ENCODE results near the gene CFD. TPM values are rescaled to one million over a fixed set of nuclear protein-coding genes. Genes with fewer than 3 reads are reported as not detected.
"Not testable (repeated sequence)": the region's sequence is repeated elsewhere in the genome, so short reads cannot be mapped to it uniquely, and the experiment has no call there.

The CFD gene
- total and polyA plus RNA-seq, 4 donors: 4.5 to 20.2 (median 13.6) TPM

DNA sequence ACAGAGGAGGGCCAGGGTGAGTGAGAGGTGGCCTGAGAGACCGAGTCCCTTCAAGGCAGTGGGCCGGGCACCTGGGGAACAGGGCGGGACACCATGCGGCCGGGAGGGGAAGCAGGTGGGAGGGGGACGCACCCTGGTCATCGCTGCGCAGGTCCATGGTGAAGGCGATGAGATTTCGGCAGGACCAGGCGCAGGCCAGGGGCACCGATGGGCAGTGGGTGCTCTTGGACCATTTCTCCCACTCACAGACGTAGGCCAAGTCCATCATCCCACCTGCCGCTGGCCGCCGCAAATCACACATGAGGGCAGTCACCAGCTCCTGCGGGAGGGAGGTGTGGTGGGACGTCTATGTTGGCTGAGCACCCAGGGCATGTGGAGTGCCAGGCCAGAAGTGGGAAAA is 31.4 kb downstream of the CFD start:
- H3K9ac ChIP-seq (ENCODE audit: low read depth in 1 of 2, low read length in 2 of 2): no peak overlapping the region
- H3K36me3 ChIP-seq (ENCODE audit: control insufficient read depth in 4 of 4, insufficient read depth in 3 of 4, low read depth in 1 of 4, low read length in 3 of 4): peaks cover 0 to 32% (median 12%) of the 10 kb centered on the region in 4 donors
- WGBS: 92% methylated on average over 18 of the region's 18 CpGs
- TF ChIP-seq SP1 (IDR thresholded peaks at IDR 0.05) (no peak), HNF4A (conservative IDR thresholded peaks at IDR 0.05) (no peak), YY1 (IDR thresholded peaks at IDR 0.05) (no peak), TAF1 (conservative IDR thresholded peaks at IDR 0.05) (no peak), EGR1 (IDR thresholded peaks at IDR 0.05; ENCODE audit: low read depth in 2 of 2) (no peak), RXRA (IDR thresholded peaks at IDR 0.05) (no peak), NR2F2 (IDR thresholded peaks at IDR 0.05) (no peak), JUND (IDR thresholded peaks at IDR 0.05) (no peak), RAD21 (IDR thresholded peaks at IDR 0.05) (no peak), FOXA1 (IDR thresholded peaks at IDR 0.05) (no peak), HNF4G (IDR thresholded peaks at IDR 0.05) (no peak)
- TF ChIP-seq, protein P1, sequence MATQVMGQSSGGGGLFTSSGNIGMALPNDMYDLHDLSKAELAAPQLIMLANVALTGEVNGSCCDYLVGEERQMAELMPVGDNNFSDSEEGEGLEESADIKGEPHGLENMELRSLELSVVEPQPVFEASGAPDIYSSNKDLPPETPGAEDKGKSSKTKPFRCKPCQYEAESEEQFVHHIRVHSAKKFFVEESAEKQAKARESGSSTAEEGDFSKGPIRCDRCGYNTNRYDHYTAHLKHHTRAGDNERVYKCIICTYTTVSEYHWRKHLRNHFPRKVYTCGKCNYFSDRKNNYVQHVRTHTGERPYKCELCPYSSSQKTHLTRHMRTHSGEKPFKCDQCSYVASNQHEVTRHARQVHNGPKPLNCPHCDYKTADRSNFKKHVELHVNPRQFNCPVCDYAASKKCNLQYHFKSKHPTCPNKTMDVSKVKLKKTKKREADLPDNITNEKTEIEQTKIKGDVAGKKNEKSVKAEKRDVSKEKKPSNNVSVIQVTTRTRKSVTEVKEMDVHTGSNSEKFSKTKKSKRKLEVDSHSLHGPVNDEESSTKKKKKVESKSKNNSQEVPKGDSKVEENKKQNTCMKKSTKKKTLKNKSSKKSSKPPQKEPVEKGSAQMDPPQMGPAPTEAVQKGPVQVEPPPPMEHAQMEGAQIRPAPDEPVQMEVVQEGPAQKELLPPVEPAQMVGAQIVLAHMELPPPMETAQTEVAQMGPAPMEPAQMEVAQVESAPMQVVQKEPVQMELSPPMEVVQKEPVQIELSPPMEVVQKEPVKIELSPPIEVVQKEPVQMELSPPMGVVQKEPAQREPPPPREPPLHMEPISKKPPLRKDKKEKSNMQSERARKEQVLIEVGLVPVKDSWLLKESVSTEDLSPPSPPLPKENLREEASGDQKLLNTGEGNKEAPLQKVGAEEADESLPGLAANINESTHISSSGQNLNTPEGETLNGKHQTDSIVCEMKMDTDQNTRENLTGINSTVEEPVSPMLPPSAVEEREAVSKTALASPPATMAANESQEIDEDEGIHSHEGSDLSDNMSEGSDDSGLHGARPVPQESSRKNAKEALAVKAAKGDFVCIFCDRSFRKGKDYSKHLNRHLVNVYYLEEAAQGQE (IDR thresholded peaks at IDR 0.05): no peak
- TF ChIP-seq, protein P2, sequence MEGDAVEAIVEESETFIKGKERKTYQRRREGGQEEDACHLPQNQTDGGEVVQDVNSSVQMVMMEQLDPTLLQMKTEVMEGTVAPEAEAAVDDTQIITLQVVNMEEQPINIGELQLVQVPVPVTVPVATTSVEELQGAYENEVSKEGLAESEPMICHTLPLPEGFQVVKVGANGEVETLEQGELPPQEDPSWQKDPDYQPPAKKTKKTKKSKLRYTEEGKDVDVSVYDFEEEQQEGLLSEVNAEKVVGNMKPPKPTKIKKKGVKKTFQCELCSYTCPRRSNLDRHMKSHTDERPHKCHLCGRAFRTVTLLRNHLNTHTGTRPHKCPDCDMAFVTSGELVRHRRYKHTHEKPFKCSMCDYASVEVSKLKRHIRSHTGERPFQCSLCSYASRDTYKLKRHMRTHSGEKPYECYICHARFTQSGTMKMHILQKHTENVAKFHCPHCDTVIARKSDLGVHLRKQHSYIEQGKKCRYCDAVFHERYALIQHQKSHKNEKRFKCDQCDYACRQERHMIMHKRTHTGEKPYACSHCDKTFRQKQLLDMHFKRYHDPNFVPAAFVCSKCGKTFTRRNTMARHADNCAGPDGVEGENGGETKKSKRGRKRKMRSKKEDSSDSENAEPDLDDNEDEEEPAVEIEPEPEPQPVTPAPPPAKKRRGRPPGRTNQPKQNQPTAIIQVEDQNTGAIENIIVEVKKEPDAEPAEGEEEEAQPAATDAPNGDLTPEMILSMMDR (IDR thresholded peaks at IDR 0.05; ENCODE audit: low read depth, low read length, missing input control): no peak
- TF ChIP-seq, protein P3, sequence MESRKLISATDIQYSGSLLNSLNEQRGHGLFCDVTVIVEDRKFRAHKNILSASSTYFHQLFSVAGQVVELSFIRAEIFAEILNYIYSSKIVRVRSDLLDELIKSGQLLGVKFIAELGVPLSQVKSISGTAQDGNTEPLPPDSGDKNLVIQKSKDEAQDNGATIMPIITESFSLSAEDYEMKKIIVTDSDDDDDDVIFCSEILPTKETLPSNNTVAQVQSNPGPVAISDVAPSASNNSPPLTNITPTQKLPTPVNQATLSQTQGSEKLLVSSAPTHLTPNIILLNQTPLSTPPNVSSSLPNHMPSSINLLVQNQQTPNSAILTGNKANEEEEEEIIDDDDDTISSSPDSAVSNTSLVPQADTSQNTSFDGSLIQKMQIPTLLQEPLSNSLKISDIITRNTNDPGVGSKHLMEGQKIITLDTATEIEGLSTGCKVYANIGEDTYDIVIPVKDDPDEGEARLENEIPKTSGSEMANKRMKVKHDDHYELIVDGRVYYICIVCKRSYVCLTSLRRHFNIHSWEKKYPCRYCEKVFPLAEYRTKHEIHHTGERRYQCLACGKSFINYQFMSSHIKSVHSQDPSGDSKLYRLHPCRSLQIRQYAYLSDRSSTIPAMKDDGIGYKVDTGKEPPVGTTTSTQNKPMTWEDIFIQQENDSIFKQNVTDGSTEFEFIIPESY (IDR thresholded peaks at IDR 0.05): no peak
- TF ChIP-seq, protein P4, sequence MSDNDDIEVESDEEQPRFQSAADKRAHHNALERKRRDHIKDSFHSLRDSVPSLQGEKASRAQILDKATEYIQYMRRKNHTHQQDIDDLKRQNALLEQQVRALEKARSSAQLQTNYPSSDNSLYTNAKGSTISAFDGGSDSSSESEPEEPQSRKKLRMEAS (IDR thresholded peaks at IDR 0.05): no peak
- TF ChIP-seq, protein P5, sequence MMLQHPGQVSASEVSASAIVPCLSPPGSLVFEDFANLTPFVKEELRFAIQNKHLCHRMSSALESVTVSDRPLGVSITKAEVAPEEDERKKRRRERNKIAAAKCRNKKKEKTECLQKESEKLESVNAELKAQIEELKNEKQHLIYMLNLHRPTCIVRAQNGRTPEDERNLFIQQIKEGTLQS (IDR thresholded peaks at IDR 0.05): no peak
- no peak overlapping the region for H3K27ac ChIP-seq (ENCODE audit: low read depth in 1 of 2, low read length in 2 of 2)
- H3K9me3 ChIP-seq (ENCODE audit: control insufficient read depth in 4 of 4, low read length in 3 of 4): no peaks in the 10 kb centered on the region
- H3K27me3 ChIP-seq (ENCODE audit: control insufficient read depth in 4 of 4, insufficient read depth in 4 of 4, low read length in 3 of 4): no peaks in the 10 kb centered on the region
- DNase-seq (ENCODE audit: low spot score): no peak
- H3K4me3 ChIP-seq (ENCODE audit: low read depth in 1 of 3, low read length in 3 of 3): no peak overlapping the region
- peaks cover 0 to 7% (median 4%) of the 10 kb centered on the region in 4 donors for H3K4me1 ChIP-seq (ENCODE audit: control insufficient read depth in 4 of 4, insufficient read depth in 4 of 4, low read length in 3 of 4)

DNA sequence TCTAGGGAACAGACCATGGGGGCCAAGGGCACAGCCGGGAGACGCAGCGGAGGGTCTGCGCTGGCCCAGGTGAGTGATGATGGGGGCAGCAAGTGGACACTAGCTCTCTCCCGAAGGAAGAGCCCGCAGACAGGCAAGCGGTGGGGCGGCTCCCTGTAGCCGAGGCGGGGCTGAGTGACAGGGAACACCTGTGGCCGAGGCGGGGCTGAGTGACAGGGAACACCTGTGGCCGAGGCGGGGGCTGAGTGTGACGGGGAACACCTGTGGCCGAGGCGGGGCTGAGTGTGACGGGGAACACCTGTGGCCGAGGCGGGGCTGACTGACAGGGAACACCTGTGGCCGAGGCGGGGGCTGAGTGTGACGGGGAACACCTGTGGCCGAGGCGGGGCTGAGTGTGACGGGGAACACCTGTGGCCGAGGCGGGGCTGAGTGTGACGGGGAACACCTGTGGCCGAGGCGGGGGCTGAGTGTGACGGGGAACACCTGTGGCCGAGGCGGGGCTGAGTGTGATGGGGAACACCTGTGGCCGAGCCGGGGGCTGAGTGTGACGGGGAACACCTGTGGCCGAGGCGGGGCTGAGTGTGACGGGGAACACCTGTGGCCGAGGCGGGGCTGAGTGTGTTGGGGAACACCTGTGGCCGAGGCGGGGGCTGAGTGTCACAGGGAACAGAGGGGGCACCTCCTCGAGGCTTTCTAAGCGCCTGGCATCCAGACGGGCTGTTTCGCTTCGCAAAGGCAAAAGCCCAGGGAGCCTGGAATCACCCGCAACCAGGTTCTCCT is 32.1 kb downstream of the CFD start:
- not testable (repeated sequence) for H3K27ac ChIP-seq (ENCODE audit: low read depth in 1 of 2, low read length in 2 of 2); H3K9me3 ChIP-seq (ENCODE audit: control insufficient read depth in 4 of 4, low read length in 3 of 4); DNase-seq (ENCODE audit: low spot score); H3K4me1 ChIP-seq (ENCODE audit: control insufficient read depth in 4 of 4, insufficient read depth in 4 of 4, low read length in 3 of 4); H3K27me3 ChIP-seq (ENCODE audit: control insufficient read depth in 4 of 4, insufficient read depth in 4 of 4, low read length in 3 of 4)
- WGBS: 79% methylated on average over 45 of the region's 50 CpGs
- Histone ChIP-seq H3K9ac (ENCODE audit: low read depth in 1 of 2, low read length in 2 of 2) (peak overlapping the region; percentile 75 to 80), H3K4me3 (ENCODE audit: low read depth in 1 of 3, low read length in 3 of 3) (peak overlapping the region in 2 of 3 donors; percentile 74 to 91), H3K36me3 (ENCODE audit: control insufficient read depth in 4 of 4, insufficient read depth in 3 of 4, low read depth in 1 of 4, low read length in 3 of 4) (peaks cover 0 to 27% (median 8%) of the 10 kb centered on the region in 4 donors)
